GM18499 (cell line): ENCODE results near the gene AP5B1.

Experiments
- ATAC-seq: cut with Tn5 transposase; IDR thresholded peaks from one replicate; pipeline ENCODE4 v1.9.1; 2021; ENCODE audit warnings: moderate number of reproducible peaks; ENCODE audit not compliant: insufficient read depth, unreplicated experiment

The AP5B1 gene

DNA sequence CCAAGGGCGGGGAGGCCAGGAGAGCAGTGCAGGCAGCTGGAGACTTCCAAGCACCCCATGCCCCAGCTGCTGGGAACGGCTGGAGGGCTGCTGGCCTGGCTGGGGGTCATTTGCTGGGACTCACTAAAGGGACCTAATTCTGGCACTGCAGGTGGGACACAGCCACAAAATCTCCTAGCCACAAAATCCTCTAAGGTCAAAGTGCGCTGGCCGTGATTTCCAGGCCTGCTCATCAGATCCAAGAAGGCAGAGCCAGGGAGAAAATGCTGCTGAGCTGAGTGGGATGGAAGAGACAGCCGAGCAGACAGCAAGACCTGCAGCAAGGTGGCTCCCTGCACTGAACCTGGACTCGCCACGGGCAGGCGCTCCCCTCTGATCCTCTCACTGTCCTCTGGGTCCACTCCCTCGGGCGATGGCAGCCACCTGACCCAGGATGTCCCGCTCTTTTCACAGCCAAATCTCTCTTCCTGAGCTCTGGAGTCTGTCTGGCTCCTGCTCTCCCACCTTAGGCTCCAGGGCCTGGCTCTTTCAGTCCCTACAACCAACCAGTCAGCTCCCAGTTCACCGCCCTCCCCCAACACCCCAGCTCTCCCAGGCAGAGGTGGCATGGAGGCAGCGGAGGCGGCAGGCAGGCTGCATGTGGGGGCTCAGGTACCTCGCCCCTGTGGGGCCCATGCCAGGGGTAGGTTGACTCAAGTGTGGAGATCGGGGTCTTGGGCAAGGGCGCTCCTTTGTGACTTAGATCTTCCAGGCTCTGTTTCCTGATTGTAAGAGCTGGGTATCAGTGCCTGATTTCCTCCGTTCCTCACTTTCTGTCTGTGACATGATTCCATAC is 20.6 kb upstream of the AP5B1 start:
- ATAC-seq = no peak

DNA sequence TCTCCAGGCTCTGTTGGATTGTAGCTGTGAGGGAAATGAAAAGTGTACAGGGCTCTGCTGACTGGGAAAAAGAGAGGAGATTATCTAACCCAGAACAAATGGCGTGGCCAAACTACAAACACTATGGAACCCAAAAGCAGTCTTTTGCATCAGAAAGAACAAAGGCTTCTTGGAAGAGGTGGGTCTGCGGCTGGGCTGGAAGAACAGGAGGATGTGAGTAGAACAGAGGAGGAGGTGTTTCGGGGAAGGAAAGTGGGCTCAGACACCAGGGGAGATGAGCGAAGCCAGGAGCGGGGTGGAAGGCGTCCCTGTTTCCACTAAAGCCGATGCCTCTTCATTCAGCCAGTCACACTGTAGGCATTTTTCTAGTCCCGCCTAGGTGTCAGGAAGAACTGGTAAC is 18.1 kb upstream of the AP5B1 start:
- no peak for ATAC-seq

GRCh38 chr11:65797711-65798110 is 16.9 kb upstream of the AP5B1 start:
- ATAC-seq = no peak

GRCh38 chr11:65796726-65797601 is 16.2 kb upstream of the AP5B1 start:
- no peak for ATAC-seq

DNA sequence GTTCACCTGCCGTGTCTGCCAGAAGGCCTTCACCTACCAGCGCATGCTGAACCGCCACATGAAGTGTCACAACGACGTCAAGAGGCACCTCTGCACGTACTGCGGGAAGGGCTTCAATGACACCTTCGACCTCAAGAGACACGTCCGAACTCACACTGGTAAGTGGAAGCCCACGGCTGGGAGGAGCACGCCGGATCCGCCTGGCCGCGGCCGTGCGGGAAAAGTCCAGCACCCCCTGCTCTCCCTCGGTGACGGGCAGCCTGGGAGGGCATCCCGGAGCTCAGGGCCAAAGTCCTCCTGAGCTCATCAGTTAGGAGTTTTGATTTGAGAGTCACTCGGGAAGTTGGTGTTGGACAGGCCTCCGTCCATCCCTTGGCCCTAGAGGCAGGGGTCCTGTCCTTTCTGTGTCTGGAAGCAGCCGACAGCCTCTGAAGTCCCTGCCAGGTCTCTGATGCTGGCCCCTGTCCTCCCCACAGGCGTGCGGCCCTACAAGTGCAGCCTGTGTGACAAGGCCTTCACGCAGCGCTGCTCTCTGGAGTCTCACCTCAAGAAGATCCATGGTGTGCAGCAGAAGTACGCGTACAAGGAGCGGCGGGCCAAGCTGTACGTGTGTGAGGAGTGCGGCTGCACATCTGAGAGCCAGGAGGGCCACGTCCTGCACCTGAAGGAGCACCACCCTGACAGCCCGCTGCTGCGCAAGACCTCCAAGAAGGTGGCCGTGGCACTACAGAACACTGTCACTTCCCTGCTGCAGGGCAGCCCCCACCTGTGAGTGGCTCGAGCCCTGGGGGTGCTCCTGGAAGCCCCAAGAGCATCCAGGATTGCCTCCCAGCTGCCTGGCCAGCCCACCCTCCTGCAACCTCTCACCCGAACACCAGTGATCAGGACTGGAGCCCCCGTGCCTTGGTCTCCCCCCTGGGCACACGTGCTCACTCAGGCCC is 14.1 kb upstream of the AP5B1 start:
- ATAC-seq = no peak

DNA sequence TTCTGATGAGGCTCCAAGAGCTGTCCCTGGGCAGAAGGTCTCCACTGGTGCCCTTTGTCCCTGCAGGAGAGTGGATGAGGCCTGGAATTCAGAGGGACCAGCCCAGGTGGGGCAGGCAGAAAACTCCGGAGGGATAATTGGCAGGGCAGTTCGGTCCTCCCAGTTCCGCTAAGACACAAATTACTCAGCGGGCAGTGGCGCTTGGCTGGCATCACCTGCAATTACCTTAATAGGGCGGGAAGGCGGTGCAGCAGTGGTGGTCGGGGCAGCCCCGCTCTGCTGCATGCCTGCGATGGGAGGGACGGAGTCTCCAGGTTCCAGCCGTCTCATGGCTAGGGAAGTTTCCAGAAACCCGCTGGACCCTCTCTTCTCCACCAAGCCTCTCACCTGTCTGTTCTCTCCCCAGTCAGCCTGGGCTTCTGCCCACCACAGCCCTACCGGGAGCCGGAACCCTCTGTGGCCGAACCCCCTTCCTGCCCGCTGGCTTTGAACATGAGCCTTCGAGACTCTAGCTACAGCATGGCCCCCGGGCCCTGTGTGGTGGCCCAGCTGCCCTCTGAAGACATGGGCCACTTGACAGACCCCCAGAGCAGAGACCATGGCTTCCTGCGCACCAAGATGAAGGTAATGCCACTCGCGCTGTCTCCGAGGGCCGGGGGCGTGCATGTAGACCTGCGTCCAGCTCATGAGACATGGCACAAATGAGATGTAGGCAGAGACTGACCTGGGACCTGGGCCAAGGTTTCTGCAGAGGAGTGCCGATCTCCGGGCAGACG is 13.0 kb upstream of the AP5B1 start:
- no peak for ATAC-seq

DNA sequence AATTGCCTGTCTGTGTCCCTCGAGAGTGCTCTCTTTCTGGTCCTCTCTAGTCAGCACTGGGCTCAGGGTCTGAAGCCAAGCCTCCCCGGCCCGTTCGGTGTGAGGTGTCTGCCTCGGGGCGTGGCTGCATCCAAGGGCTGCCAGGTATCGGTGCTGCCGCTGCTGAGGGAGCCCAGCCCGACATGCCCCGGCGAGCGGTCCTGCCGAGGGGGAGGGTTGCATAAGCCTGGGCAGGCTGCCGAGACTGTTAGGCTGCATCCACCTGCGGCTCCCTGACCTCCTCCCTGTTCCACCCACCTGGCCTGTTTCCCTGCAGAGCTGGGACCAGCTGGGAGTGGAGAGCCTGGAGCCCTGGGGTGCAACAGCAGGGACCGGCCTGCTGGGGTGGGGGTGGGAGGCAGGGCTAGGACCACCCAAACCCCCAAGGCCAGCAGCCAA is 12.4 kb upstream of the AP5B1 start:
- no peak for ATAC-seq

DNA sequence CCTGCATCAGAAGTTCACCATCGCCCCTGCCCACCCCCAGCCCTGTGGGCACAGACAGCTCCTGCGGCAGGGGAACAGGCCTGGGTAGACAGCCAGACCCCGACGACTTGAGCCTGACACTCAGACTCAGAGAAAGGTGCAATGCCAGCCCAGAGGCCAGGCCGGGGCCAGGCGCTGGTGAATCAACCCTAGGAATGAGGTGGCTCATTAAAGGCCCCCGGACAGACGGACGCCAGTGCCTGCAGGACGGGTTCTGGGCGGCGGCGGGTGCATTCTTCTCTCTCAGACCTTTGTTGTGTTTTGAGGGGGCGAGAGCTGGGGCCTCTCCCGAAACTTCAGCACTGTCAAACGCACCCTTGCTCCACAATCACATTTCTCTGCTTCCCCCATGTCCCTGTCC is 11.7 kb upstream of the AP5B1 start:
- ATAC-seq = no peak

GRCh38 chr11:65791719-65792213 is 11.0 kb upstream of the AP5B1 start:
- peak; percentile 68 for ATAC-seq

- ATAC-seq = no peak
Measured at GRCh38 chr11:65790902-65791650, 10.3 kb upstream of the AP5B1 start.

DNA sequence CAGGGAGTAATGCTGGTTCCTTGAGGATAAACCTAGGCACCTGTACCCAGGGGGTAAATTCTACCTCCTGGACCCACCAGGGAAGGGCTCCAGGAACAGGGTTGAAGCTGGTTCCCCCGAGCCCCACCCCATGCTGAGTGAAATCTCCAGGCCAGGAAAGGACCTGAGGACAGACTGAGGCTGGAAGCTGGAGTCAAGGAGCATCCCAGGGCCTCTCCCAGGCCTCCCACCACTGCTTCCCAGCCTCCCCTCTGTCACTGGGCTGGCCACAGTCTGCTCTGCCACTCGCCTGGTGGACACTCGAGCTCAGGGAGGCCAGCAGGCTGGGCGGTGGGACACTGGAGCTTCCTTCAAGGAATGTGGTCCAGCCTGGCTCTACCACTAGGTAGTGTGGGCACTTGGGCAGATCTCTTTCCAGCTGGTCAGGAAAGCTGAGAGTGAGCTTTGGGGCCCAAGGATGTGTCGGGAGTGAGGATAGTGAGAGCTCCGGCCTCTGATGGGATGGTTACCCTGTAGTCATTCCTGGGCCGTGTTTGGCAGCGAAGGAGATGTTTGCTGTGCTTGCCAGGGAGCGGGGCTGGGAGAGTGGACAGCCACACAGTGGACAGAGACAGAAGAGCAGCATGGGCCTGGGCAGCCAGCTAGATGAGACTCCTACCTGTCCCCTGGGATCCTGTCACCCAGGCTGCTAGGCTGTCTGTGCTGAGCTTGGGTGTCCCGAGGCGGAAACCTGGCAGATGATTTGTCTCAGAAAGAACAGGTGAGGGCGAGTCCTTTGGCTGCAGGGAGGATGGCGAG is 9.5 kb upstream of the AP5B1 start:
- ATAC-seq = no peak

DNA sequence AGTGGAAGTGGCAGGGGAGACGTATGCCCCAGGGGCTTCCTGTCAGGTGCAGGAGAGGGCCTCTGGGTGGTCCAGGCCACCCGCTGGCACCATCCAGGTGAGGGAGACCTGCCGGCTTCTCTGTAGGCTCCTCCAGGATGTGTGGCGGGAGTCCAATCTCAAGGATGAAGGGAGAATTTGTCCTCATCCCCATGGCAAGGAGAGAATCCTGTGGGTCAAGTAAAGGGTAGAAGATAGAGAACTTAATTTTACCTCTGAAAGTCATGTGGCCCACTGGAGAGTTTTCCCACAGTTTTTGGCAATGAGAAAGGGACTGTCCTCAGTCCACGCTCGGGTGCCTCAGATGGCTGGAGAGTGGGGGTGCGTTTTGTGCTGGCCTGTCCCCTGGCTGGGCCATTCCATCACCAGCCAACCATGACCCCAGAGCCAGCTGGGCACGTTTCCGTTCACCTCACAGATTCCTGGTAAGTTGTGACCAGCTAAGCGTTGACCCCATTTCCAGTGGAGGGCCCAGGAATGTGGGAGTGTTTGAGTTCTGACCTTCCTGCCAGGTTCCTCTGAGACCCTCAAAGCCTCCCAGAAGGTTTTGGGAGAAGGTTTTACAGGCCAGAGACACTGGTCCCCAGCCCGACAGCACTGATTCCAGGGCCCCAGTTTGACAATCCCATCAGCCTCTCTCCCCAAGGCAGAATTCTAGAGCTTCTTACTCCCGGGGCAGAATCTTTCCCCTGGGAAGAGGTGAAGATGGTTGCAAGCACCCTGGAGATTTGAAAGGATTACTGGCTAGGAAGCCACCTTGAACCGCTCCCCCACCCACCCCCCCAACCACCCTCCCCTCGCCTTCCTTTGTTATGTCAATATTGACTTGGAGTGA is 8.7 kb upstream of the AP5B1 start:
- no peak for ATAC-seq

- no peak for ATAC-seq
Measured at GRCh38 chr11:65788821-65789220, 8.0 kb upstream of the AP5B1 start.

DNA sequence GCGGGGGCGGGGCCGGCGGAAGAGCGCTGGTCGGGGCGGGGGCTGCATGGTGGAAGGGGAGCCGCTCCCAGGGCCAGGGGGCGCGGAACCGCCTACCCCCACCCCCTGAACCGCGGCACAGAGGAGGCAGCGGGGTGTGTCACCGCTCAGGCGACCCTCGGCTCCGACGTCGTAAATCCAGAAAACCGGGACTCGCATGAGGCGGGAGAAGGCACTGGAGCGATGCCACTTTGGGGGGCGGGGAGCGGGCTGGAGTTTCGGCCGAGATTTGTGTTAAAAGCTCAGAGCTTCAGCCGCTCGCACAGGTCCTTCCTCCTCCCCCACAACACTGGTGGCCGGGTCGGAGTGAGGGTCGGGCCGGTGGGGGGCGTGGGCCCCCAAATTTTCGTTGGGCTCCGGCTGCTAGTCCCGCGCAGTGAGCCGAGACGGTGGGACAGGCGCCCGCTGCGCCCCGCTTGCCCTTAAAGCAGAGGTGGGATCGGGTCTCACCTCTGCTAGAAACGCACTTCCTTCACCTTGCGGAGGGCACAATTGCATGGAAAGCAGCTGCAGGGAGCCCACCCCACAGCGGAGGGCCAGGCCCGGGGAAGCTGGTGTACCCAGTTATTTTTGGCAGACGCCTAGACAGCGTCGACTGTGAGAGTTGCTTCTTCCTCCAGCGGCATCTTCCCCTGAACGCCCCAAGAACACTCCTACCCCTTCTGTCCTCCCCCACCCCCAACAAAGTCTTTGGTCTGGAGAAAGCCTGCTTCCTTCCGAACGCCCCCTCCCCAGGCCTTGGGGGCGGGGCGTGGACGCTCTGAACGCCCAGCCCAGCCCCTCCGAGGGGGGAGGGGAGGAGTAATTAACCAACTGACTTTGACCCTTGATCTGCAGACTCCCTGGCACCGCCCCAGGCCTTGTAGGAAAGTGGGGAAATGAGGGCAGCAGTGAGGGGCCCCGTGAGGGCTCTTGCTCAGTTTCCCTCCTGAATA is 7.2 kb upstream of the AP5B1 start:
- no peak for ATAC-seq

DNA sequence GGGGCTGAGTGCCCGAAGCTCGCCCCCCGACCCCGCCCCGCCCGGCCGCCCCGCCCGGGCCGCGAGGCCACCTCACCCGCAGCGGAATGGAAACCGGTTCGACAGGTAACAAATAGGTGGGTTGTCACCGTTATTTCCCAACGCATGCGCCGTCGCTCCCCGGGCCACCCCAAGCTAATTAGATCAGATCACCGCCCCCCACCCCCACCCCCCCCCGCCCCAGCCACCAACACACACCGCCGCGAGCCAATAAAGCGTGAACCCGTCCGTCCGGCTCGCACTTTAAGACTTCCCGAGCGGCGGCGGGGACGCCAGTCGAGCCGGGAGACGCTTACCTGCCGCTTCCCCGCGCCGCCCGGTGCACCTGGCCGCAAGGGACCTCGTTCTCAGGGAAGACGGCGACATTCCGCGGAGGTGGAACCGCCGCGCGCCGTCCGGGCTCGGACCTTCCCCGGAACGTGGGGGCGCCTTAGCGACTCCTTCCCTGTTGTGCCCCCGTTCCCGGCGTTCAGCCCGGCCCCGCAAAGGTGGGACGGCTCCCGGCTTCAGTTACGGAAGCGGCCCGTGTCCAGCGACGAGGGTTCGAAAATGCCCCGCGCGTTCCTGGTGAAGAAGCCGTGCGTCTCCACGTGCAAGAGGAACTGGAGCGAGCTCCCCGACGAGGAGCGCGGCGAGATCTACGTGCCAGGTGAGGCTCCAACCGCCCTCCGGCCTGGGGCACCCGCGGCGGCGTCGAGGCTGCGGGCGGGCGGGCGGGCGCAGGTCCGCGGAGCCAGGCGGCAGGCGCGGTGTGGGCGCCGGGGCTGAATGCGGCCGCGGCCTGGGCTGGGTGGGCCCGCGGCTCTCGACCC is 6.2 kb upstream of the AP5B1 start, which contains the start of gene OVOL1:
TSS of gene OVOL1 (plus strand) at position 278 of the 851 bp plus-strand sequence. CDS start at position 589, 311 bp downstream.
- ATAC-seq = no peak
